SJSA1 (cell line): Measurements from ENCODE around the gene CPT1A. TPM values are rescaled to one million over a fixed set of nuclear protein-coding genes. Genes with fewer than 3 reads are reported as not detected.
A peak's percentile ranks its signal among the peaks of the same experiment; 100 is the strongest.

Experiments used
- DNase-seq, 2 experiments: peaks; one replicate each; pipeline ENCODE4 v3.0.0-alpha.2; 2015 to 2020; ENCODE audit warnings: low spot score in 2 of 2, low read depth in 1 of 2
- H3K27ac ChIP-seq: fragments of 250-450 bp; sonication (Bioruptor Pico); 2 replicates; pipeline ENCODE4 v1.5.1; 2020; ENCODE audit warnings: mild to moderate bottlenecking, moderate library complexity
- H3K27me3 ChIP-seq: fragments of 250-450 bp; sonication (Bioruptor Pico); replicated peaks from 2 replicates; pipeline ENCODE4 v1.5.1; 2020; ENCODE audit warnings: mild to moderate bottlenecking, moderate library complexity
- H3K36me3 ChIP-seq: fragments of 250-450 bp; sonication (Bioruptor Pico); 2 replicates; pipeline ENCODE4 v1.5.1; 2020; ENCODE audit warnings: mild to moderate bottlenecking
- H3K4me1 ChIP-seq: fragments of 250-450 bp; sonication (Bioruptor Pico); replicated peaks from 2 replicates; pipeline ENCODE4 v1.6.1; 2021; ENCODE audit warnings: mild to moderate bottlenecking
- H3K4me3 ChIP-seq: fragments of 250-450 bp; sonication (Bioruptor Pico); 2 replicates; pipeline ENCODE4 v1.5.1; 2020; ENCODE audit warnings: mild to moderate bottlenecking
- H3K9me3 ChIP-seq: fragments of 250-450 bp; sonication (Bioruptor Pico); replicated peaks from 2 replicates; pipeline ENCODE4 v1.5.1; 2020; ENCODE audit warnings: mild to moderate bottlenecking
- total RNA-seq: library from RNA; depleted of rRNA; stranded (reverse); fragments of >200 nt; shearing (Covaris generic); gene quantifications from 2 replicates; pipeline ENCODE4 v1.2.3, GENCODE V29; 2014

The CPT1A gene
- total RNA-seq, 1 experiment from 2014 or later, result 61.1 TPM

DNA sequence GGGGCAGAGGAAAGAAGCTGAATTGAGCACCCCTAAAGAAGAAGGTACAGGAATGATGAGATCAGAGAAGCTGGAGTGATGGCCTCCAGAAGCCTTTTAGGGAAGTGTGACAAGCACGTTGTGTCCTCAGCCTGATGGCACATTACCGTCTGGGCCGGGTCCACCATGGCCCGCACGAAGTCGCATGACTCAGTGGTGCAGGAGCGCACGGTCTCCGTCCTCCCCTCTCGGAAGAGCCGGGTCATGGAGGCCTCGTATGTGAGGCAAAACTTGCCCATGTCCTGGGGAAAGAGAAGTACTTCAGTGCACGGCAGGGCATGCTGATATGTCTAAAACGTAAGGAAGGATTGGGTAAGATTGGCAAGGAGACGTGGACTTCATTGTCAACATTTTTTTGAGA is 79.2 kb downstream of the CPT1A start:
- Histone ChIP-seq H3K4me1 (no peaks in the 10 kb centered on the region), H3K4me3 (no peak overlapping the region), H3K27ac (no peak overlapping the region), H3K27me3 (no peaks in the 10 kb centered on the region), H3K36me3 (peaks cover 87% of the 10 kb centered on the region), H3K9me3 (no peaks in the 10 kb centered on the region)
- DNase-seq, result no peak

DNA sequence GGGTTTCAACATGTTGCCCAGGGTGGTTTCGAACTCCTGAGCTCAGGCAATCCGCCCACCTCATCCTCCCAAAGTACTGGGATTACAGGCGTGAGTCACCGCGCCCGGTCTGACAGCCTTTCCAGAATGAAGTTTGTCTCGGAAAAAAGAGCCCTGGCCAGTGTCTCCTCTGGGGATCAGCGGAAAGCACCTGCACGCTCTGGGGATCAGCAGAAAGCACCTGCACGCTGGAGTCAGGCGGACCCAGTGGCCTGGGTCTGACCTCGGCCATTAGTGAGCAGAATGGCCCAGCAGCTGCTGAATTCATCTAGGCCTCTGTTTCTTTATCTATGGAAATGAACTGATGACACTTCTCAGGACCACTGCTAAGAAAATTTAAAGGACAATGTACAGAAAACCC is 79.9 kb downstream of the CPT1A start:
- no peak for DNase-seq
- H3K4me1 ChIP-seq, result no peaks in the 10 kb centered on the region
- no peaks in the 10 kb centered on the region for H3K27me3 ChIP-seq
- H3K9me3 ChIP-seq, result no peaks in the 10 kb centered on the region
- peaks cover 87% of the 10 kb centered on the region for H3K36me3 ChIP-seq
- no peak overlapping the region for H3K27ac ChIP-seq
- no peak overlapping the region for H3K4me3 ChIP-seq

DNA sequence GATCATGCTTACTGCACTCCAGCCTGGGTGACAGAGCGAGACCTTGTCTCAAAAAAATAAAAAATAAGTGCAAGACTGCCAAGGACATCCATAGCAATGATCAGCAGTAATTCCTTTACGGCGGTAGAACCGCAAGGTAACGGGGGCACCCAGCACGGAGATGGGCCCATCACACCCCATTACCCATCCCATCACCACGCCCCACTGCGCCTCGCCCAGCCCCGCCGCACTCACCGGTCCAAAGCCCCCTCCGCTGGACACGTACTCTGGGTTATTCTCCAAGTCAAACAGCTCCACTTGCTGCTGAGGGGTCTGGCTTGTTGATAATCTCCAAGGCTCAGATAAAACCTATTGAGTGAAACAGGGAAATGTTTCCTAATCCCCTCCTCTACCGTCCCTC is 81.7 kb downstream of the CPT1A start:
- Histone ChIP-seq H3K27ac (no peak overlapping the region), H3K36me3 (peaks cover 83% of the 10 kb centered on the region)
- no peak for DNase-seq

DNA sequence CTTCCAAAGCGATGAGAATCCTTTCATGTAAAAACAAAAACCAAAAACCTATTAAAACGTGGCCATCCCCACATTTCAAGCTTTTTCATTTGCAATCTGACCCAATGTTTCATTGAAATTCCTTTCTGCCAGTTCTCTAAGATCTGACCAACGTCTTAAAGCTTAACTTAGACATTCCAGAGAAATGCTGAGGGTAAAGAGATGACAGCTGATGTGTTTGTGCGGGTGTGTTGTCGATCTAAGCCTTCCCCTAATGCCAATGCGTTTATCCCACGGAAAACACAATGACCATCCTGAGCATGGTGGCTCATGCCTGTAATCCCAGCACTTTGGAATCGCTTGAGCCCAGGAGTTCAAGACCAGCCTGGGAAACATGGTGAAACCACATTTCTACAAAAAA is 84.0 kb downstream of the CPT1A start:
- no peaks in the 10 kb centered on the region for H3K9me3 ChIP-seq
- H3K27me3 ChIP-seq, result no peaks in the 10 kb centered on the region
- H3K36me3 ChIP-seq, result peaks cover 70% of the 10 kb centered on the region
- peaks cover 5% of the 10 kb centered on the region for H3K4me1 ChIP-seq
- no peak for DNase-seq
- no peak overlapping the region for H3K27ac ChIP-seq
- H3K4me3 ChIP-seq, result no peak overlapping the region

More for the DNA sequence above, 81.7 kb downstream of the CPT1A start:
- H3K9me3 ChIP-seq, result no peaks in the 10 kb centered on the region
- no peak overlapping the region for H3K4me3 ChIP-seq
- peaks cover 5% of the 10 kb centered on the region for H3K4me1 ChIP-seq
- no peaks in the 10 kb centered on the region for H3K27me3 ChIP-seq

DNA sequence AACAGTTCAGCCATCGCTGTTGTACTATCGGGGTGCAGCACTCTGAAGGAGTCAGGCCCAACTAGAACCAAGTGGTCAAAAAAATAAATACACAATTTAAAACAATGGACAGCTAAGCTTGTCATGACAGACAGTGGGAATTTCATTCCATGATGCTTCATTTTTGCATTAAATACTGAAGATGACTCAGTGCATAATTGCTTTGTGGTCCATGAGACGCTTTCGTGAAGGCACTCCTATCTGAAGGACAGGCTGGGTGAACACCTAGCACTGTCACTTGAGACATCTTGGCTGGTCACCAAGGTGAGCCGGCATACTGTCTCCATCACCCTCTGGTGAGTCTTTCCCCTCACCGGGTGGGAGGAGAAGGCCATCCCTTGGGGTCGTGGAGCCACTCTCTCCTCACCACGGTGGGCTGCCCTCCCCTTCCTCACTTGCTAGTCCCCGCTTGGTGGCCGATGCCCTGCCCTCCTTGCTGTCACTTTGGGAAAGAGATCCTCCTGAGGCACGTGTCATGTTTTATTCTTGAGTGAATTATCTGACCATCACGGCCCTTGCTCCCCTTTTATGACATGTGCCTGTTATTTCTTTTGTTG is 85.4 kb downstream of the CPT1A start:
- Histone ChIP-seq H3K4me1 (peaks cover 11% of the 10 kb centered on the region), H3K9me3 (no peaks in the 10 kb centered on the region), H3K27me3 (no peaks in the 10 kb centered on the region), H3K27ac (no peak overlapping the region), H3K36me3 (peaks cover 56% of the 10 kb centered on the region), H3K4me3 (no peak overlapping the region)
- DNase-seq, result peak in 1 of 2 experiments; percentile 41

DNA sequence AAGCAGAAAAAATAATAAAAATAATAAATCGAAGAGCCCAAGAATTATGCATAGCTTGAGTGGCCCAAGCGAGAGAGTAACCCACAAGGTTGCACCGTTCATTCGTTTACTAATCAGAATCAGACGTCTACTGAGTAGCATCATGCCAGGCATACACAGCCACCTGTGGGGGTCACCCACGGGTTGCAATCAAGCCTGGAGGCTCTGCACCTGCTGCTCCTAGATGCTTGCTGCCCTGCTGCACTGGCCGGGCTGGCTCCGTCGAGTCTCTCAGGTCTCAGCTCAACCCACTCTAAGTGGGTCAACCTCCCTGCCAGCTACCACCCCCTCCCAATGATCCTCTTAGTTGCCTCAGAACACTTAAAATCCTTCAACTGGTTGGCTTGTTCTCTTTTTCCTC is 88.4 kb downstream of the CPT1A start:
- Histone ChIP-seq H3K27me3 (no peaks in the 10 kb centered on the region), H3K27ac (no peak overlapping the region), H3K36me3 (peaks cover 32% of the 10 kb centered on the region), H3K9me3 (no peaks in the 10 kb centered on the region), H3K4me1 (peaks cover 14% of the 10 kb centered on the region), H3K4me3 (no peak overlapping the region)
- no peak for DNase-seq

DNA sequence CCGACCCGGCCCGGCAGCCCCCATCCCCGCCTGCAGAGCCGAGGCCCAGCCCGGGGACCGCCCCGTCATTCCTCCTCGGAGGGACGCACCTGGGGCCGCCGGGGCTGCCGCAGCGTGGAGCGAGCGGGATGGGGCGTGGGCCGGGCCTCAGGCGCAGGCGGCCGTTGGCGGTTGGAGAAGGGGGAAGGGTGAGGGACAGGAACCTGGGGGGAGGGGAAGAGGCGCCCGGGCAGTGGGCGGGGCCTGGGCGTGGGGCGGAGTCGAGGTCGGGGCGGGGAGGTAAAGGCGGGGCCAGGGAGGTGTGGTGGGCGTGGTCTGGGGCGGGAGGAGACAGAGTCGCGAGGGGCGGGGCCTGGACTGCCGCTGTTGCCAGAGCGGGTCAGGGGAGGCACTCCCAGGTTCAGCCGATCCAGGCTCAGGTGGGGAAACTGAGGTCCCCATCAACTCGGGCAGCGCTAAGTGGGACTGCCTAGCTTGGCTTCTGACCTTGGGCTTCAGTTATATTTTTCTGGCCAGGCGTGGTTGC is 90.3 kb downstream of the CPT1A start, which contains the start of gene TESMIN:
TSS of gene TESMIN (minus strand) at position 190 of the 526 bp plus-strand sequence. CDS start 860 bp downstream, outside the sequence.
- peaks cover 13% of the 10 kb centered on the region for H3K36me3 ChIP-seq
- H3K4me3 ChIP-seq, result peak within 1 kb of the TSS; percentile 54
- peak within 1 kb of the TSS; percentile 88 for H3K27ac ChIP-seq
- no peaks in the 10 kb centered on the region for H3K27me3 ChIP-seq
- peak; percentile 70 to 99 for DNase-seq
- peaks cover 12% of the 10 kb centered on the region for H3K4me1 ChIP-seq
- H3K9me3 ChIP-seq, result no peaks in the 10 kb centered on the region

DNA sequence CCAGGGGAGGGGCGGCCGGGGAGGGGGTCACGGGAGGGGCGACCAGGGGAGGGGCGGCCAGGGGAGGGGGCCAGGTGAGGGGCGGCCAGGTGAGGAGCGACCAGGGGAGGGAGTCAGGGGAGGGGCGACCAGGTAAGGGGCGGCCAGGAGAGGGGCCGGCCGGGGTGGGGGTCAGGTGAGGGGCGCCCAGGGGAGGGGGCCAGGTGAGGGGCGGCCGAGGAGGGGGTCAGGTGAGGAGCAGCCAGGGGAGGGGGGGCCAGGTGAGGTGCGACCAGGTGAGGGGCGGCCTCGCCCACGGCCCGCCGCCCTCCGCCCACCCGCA is 90.8 kb downstream of the CPT1A start:
- Histone ChIP-seq H3K36me3 (peaks cover 9% of the 10 kb centered on the region), H3K27ac (peak overlapping the region; percentile 88), H3K4me3 (peak overlapping the region; percentile 54), H3K9me3 (no peaks in the 10 kb centered on the region), H3K27me3 (no peaks in the 10 kb centered on the region), H3K4me1 (peaks cover 9% of the 10 kb centered on the region)
- no peak for DNase-seq

DNA sequence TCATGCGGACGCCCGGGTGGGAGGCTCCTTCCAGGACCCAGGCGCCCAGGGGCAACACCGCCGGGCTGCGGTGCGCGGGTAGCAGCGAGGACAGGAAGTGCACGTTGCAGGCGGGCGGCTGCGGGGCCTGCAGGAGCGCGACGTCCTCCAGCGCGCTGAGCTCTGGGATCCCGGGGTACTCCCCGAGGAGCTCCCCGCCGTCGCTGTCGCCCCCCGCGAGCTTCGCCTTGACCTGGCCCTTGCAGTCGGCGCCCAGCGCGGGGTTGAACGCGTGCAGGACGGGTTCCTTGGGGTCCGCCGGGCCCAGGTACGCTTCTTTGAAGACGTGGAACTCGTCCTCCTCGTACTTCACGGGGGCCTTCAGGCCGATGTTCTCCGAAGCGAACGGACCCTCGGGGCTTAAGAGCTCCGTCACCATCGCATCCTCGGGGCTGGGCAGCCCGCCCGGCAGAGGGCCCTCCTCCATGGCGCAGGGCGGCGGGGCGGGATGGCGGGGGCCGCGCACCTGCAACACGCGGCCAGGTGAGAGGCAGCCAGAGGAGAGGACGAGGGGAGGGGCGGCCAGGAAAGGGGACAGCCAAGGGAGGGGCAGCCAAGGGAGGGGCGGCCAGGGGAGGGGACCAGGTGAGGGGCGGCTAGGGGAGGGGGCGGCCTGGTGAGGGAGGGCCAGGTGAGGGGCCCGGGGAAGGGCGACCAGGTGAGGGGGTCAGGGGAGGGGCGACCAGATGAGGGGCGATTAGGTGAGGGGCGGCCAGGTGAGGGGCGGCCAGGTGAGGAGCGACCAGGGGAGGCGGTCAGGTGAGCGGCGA is 91.3 kb downstream of the CPT1A start:
- no peak for DNase-seq
- H3K4me1 ChIP-seq, result peaks cover 9% of the 10 kb centered on the region
- peaks cover 9% of the 10 kb centered on the region; the same call in 1 of the 2 replicates for H3K36me3 ChIP-seq
- no peaks in the 10 kb centered on the region for H3K9me3 ChIP-seq
- no peak overlapping the region for H3K27ac ChIP-seq
- H3K4me3 ChIP-seq, result no peak overlapping the region
- no peaks in the 10 kb centered on the region for H3K27me3 ChIP-seq

DNA sequence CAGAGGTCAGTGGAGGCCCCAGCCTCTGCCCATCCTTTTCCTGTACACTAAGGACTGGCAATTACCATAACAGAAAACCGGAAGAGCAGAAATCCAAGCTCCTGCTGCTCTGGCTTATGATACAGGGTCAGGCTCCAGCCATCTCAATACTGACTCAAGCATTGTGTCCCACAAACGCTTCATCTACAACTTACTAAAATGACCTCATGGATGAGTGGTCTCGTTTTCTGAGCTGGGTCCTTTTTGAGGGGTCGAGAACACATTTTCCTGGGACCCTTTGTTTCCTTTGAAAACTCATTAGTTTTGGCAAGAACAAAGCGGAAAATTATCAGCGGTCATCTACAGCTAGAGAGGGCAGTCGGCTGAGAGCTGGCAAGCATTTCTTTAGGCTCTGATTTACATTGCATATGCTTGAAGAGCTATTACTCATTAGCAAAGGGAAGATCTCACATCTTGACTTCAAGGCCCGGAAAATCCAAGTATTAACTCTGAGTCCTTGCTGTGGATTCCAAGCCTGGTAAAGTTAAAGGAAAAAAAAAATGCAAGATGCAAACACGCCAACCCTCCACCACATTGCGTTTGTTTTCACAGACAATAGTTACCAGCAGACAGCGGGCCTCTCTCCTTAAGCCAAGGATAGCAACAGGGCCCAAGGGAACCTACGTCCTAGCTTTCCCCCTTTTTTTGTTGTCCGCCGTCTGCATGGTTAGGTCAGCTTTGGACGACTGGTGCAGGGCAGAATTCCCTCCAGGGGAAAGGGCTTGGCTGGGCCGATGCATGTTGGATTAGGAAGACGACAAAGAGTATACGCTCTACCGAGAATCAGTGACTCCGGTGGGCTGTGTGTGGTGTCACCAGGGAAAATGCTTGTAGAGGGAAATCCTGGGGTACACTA is 92.2 kb downstream of the CPT1A start:
- H3K27me3 ChIP-seq, result no peaks in the 10 kb centered on the region
- no peak overlapping the region for H3K4me3 ChIP-seq
- no peak for DNase-seq
- peaks cover 5% of the 10 kb centered on the region; the same call in 1 of the 2 replicates for H3K36me3 ChIP-seq
- peaks cover 9% of the 10 kb centered on the region for H3K4me1 ChIP-seq
- no peak overlapping the region for H3K27ac ChIP-seq
- no peaks in the 10 kb centered on the region for H3K9me3 ChIP-seq

DNA sequence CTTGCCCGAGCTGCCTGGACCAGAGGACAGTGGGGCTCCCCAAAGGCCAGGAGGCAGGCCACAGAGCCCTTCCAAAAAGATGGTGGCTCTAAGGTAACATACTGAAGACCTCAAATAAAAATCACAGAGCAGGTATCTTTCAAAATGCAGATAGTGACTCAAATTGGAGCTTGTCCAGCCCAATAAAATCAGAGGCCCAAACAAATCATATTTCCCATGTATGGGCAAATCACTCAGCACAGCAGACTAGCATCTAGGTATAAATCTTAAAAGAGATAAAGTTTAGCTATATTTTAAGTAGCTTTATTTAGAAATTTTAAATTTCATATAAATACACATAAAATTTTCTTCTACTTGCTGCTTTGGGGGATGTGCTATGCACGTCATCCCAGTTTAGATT is 93.7 kb downstream of the CPT1A start:
- Histone ChIP-seq H3K27ac (no peak overlapping the region), H3K4me3 (no peak overlapping the region), H3K27me3 (no peaks in the 10 kb centered on the region), H3K4me1 (peaks cover 9% of the 10 kb centered on the region), H3K36me3 (peaks cover 4% of the 10 kb centered on the region), H3K9me3 (no peaks in the 10 kb centered on the region)
- DNase-seq, result no peak

DNA sequence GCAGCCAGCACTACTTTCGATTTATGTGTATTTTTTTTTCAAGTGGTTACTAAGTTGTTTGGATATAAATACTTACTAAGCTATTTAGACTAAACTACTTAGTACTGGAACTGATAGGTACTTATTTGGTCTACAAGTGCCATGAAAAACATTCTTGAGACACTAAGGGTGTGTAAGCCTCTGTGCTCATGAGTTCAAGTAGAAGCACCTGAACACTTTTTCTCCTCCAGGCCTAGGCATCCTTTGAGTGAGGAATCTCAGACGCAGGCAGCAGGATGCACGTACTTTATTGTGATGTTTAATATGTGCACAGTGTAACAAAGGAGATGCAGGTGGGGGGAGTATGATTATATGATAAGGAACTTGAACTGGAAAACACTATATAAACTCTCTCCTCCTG is 98.2 kb downstream of the CPT1A start:
- H3K27ac ChIP-seq, result no peak overlapping the region
- H3K36me3 ChIP-seq, result peaks cover 4% of the 10 kb centered on the region
- H3K4me3 ChIP-seq, result no peak overlapping the region
- no peaks in the 10 kb centered on the region for H3K9me3 ChIP-seq
- no peak for DNase-seq
- no peaks in the 10 kb centered on the region for H3K27me3 ChIP-seq
- 0 out of 2 replicates have a peak, but pooled peaks cover 5% of the 10 kb centered on the region for H3K4me1 ChIP-seq

DNA sequence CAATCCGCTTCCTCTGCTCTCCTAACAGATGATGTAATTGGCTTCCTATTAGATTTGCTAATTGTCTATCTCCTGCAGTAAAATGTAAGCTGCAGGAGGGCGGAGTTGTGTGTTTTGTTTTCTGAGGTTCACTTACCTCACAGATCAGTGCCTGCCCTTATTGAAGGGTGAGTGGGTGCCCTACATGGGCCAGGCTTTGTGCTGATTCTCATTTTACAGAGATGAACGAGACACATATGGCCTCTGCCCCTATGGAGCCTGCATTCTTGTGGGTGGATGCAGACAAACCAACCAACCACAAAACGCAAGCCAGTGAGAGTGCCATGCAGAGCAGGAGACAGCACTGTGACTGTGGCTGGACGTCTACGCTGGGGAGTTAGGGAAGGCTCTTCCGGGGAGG is 100.3 kb downstream of the CPT1A start:
- H3K27me3 ChIP-seq, result no peaks in the 10 kb centered on the region
- DNase-seq, result peak in 1 of 2 experiments; percentile 24

More for the DNA sequence above, 100.3 kb downstream of the CPT1A start:
- Histone ChIP-seq H3K4me3 (no peak overlapping the region), H3K4me1 (0 out of 2 replicates have a peak, but pooled peaks cover 5% of the 10 kb centered on the region), H3K9me3 (no peaks in the 10 kb centered on the region), H3K36me3 (peaks cover 4% of the 10 kb centered on the region), H3K27ac (no peak overlapping the region)
